A549 treated with AZD2906 at 1 μM for 4 hours (cell line): Measurements from ENCODE around the gene TUBGCP3. TPM values are rescaled to one million over a fixed set of nuclear protein-coding genes. Genes with fewer than 3 reads are reported as not detected.

ENCODE experiments used
- total RNA-seq: library from RNA; stranded (reverse); fragments of 200-300 nt; extraction: Qiagen RNA extraction; gene quantifications from 5 replicates; pipeline ENCODE4 v1.2.3, GENCODE V29; 2022

Gene TUBGCP3, protein sequence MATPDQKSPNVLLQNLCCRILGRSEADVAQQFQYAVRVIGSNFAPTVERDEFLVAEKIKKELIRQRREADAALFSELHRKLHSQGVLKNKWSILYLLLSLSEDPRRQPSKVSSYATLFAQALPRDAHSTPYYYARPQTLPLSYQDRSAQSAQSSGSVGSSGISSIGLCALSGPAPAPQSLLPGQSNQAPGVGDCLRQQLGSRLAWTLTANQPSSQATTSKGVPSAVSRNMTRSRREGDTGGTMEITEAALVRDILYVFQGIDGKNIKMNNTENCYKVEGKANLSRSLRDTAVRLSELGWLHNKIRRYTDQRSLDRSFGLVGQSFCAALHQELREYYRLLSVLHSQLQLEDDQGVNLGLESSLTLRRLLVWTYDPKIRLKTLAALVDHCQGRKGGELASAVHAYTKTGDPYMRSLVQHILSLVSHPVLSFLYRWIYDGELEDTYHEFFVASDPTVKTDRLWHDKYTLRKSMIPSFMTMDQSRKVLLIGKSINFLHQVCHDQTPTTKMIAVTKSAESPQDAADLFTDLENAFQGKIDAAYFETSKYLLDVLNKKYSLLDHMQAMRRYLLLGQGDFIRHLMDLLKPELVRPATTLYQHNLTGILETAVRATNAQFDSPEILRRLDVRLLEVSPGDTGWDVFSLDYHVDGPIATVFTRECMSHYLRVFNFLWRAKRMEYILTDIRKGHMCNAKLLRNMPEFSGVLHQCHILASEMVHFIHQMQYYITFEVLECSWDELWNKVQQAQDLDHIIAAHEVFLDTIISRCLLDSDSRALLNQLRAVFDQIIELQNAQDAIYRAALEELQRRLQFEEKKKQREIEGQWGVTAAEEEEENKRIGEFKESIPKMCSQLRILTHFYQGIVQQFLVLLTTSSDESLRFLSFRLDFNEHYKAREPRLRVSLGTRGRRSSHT
- 15.6 to 17.5 TPM (median 16.2 TPM) in 5 replicates for total RNA-seq

DNA sequence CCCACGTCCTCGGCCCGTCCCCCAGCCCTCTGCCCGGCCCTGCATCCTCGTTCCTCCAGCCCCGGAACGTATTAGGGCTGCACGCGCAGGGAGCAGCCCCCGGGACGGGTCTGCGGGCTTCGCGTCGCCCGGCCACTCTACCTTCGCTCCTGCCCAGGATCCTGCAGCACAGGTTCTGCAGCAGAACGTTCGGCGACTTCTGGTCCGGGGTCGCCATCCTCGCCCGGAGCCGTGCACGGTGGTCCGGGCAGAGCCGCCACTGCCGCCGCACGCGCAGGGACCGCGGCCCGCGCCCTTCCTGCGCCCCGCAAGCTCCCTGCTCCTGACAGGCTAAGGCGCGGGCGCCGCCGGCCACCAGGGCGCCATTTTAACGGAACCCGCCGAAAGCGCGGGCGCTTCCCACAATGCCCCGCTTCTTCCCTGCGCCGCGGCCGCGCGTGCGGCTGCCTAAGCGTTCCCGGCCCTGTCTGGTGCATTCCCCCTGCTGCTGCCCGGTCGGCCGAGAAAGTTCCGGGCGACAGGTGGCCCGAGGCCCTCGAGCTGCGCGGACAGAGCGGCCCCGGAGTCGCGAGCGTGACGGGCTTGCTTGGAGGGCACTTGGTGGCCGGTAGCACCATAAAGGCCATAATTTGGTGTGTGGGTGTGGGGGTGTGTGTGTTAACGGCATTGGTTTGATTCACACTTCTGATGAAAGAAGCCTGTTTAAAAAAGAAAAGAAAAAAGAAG, at the start of gene TUBGCP3:
TUBGCP3 (minus strand) TSS at position 390 of the 726 bp plus-strand sequence; CDS start at position 217, 173 bp downstream.

Other genes starting within 250 kb of the TUBGCP3 start
- not detected in 5 replicates for gene SPACA7, start 211.8 kb downstream of the TUBGCP3 start, total RNA-seq
- 7.3 to 11.0 TPM (median 8.8 TPM) in 5 replicates for gene ATP11A, start 101.9 kb upstream of the TUBGCP3 start, total RNA-seq